ENCODE data around the gene YWHAH.

GRCh38 chr22:31980628-31981027 is 36.3 kb downstream of the YWHAH start:
- no peak for TF ChIP-seq CTCF (IDR thresholded peaks at IDR 0.05; ENCODE audit: borderline replicate concordance, extremely low read depth, low read length, poor library complexity, severe bottlenecking)
- TF ChIP-seq EZH2 (IDR thresholded peaks at IDR 0.05; ENCODE audit: borderline replicate concordance, low read depth, low read length, severe bottlenecking): no peak

All from DND-41 (cell line).